Cardiac fibroblast (primary cell): ENCODE data around the gene SAMD8.
A peak's percentile ranks its signal among the peaks of the same experiment; 100 is the strongest.
"Not testable (repeated sequence)": the region's sequence is repeated elsewhere in the genome, so short reads cannot be mapped to it uniquely, and the experiment has no call there.

Experiments
- DNase-seq, 2 donors: peaks; one replicate each; pipeline versions ENCODE4 v3.0.0 to v3.0.0-alpha.2; 2010; ENCODE audit warnings: low read depth in 2 of 2
- H3K4me3 ChIP-seq, 2 donors: replicated peaks in 1 of 2; 1 replicate in 1 of 2; 2 replicates in 1 of 2; pipeline ENCODE4 v1.5.1; 2011; ENCODE audit warnings: low read depth in 2 of 2, low read length in 2 of 2, mild to moderate bottlenecking in 2 of 2, moderate library complexity in 1 of 2
- CTCF ChIP-seq: IDR thresholded peaks from one replicate; pipeline ENCODE4 v1.5.1; 2011; ENCODE audit warnings: low read depth, mild to moderate bottlenecking, low read length, inconsistent platforms

SAMD8 gene

GRCh38 chr10:75210282-75211006, 99.0 kb downstream of the SAMD8 start, which contains the start of gene VDAC2:
VDAC2 (plus strand) TSS chr10:75210796; CDS start chr10:75211159, 363 bp downstream.
- TF ChIP-seq CTCF: no peak
- peak; percentile 89 to 93 for DNase-seq
- peak within 1 kb of the TSS; percentile 90 to 91 for H3K4me3 ChIP-seq

- DNase-seq: peak; percentile 55 to 78
- TF ChIP-seq CTCF: no peak
- peak overlapping the region; percentile 90 to 91 for H3K4me3 ChIP-seq
Measured at GRCh38 chr10:75211007-75211691, 99.7 kb downstream of the SAMD8 start.

GRCh38 chr10:75212343-75212742, 100.9 kb downstream of the SAMD8 start:
- H3K4me3 ChIP-seq: peak overlapping the region in 1 of 2 donors; percentile 91
- no peak for TF ChIP-seq CTCF
- no peak for DNase-seq

GRCh38 chr10:75220274-75220673, 108.8 kb downstream of the SAMD8 start:
- no peak overlapping the region for H3K4me3 ChIP-seq
- TF ChIP-seq CTCF: no peak
- DNase-seq: no peak

GRCh38 chr10:75221492-75221891, 110.0 kb downstream of the SAMD8 start:
- H3K4me3 ChIP-seq, DNase-seq: not testable (repeated sequence)

- no peak overlapping the region for H3K4me3 ChIP-seq
- no peak for DNase-seq
- no peak for TF ChIP-seq CTCF
Measured at GRCh38 chr10:75223507-75223906, 112.1 kb downstream of the SAMD8 start.

- no peak for TF ChIP-seq CTCF
- H3K4me3 ChIP-seq: no peak overlapping the region
- no peak for DNase-seq
Measured at GRCh38 chr10:75226095-75226494, 114.6 kb downstream of the SAMD8 start.
